DMS 273 (cell line): ENCODE data around the gene CPNE2.
A peak's percentile ranks its signal among the peaks of the same experiment; 100 is the strongest.

Experiments used
- DNase-seq: peaks from one replicate; lab custom pipeline; 2025; ENCODE audit not compliant: unreplicated experiment; lab: John Stamatoyannopoulos, UW

The CPNE2 gene

DNA sequence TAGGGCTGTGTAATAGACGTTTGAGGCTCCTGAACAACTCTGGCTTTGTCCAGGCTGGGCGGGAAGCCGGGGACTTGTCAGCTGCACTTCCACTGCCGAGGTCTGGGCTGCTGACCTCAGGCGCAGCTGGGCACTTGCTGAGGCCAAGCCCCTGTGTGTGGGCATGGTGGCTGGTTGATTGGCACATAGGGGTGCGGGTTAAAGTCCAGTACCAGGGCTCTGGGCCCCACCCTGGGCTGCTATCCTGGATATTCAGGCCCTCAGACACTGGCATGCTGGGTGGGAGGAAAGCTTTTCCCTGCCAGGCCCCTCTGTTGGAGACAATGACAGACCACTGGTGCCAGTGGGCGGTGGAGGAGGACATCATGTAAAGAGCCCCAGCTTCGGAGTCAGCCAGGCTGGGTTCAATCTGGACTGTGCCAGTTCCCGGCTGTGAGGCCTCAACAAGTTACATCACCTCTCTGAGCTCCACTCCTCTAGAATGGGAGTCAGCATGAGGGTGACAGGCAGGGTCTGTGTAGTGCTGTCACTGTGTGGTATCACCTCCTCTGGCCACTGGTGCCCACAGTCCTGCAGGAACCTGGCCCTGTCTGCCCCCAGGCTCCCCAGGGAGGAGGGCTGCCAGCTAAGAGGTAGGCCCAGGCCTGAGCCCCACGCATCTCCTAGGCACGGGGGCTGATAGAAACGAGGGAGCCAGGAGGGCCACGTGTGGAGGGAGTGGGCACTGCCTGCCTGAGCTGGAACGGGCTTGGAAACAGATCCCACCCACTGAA, 51.0 kb downstream of the CPNE2 start:
- no peak for DNase-seq

DNA sequence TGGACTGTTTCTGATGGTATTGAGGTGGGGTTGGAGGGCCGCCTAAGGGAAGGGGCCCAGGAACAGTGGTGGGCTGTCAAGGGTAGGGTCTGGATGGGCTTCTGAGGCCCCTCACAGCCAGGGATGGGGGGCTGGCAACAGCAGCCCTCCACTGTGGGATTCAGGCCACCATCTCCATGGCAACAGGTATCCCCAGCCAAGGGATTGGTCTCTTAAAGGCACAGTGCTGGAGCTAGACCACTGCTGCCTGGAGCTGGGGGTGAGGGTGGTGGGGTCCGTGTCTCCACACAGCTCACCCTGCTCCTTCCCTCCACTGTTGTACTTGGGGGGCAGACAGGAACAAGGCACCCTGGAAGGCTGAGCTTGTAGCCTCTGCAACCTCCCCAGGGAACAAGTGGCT, 51.6 kb downstream of the CPNE2 start:
- DNase-seq = no peak

DNA sequence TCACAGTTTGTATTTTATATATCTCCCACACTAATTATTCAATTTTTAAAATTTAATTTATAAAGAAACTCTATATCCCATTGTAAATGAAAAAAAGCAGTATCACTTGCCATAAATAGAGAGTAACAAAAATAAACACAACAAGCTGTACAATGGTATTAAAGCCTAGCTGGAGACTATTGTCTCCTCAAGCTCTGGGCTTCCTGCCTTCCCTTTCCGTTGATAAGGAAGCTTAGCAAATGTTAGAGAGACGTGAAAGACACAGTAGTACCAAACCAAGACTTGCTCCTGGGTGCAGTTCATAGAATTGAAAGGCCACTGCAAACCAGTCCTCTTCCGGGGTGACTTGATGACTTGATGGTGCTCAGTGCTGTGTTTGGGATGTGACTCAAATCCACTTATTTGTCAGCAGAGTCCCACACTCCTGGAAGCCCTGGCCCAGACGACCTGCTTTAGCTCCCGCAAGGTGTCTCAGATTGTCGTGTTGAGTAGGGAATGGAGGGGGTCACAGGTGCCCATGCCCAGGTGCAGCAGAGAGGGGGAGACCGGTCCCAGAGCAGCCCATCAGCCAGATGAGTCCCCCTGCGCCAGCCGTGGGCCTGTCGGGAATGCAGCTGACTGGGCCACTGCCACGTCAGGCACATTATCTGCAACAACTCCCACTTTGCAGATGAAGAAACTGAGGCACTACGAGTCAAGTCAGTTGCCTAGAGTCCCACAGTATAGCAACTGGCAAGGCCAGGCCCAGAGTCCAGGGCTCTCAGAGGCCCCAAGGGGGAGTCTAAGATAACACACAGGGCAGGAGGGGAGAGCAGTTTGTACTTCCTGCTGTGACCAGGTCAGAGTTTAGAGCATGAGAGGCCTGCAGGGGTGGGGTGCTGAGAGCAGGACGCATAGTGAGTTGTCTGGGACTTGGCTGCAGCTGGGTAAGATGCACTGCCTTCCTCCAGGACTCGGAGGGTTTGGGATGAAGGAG, 53.0 kb downstream of the CPNE2 start:
- DNase-seq = no peak

GRCh38 chr16:57146040-57146647, 53.8 kb downstream of the CPNE2 start:
- no peak for DNase-seq

DNA sequence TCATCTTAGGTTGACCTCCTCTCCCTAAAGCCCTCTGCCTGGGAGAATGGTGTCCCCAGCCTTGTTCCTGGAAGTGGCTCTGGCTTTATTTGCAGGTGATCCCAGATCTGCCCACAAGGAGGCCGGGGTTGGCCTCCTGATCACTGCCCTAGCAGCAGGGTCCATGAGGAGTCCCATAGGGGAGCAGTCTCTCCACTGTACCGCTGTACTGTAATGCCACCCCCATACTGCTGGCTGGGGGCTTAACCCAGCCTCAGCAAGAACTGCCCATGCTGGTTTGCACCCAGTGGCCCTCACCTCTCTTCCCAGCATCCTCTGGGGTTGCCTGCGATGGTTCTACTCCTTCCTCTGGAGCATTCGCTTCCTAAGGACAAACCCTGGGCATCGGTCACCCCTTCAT, 54.4 kb downstream of the CPNE2 start:
- DNase-seq = peak; percentile 53

- DNase-seq = no peak
Measured at GRCh38 chr16:57147381-57148221, 55.2 kb downstream of the CPNE2 start.

DNA sequence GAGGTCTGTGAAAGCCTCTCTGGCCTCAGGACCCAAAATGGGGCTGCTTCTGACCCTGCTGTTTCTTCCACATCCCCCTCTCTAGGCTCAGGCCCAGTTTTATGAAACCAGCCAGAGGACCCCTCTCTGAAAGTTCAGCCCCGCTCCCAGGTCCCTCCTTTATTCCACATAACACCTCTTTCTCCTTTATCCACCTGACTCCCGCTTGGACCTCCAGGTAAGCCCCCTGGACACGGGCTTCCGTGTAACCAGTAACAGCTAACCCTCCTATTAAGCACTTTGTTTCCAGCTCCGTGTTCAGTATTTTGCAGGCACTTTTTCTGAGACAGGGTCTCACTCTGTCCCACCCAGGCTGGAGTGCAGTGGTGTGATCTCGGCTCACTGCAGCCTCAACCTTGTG, 56.1 kb downstream of the CPNE2 start:
- DNase-seq = no peak

DNA sequence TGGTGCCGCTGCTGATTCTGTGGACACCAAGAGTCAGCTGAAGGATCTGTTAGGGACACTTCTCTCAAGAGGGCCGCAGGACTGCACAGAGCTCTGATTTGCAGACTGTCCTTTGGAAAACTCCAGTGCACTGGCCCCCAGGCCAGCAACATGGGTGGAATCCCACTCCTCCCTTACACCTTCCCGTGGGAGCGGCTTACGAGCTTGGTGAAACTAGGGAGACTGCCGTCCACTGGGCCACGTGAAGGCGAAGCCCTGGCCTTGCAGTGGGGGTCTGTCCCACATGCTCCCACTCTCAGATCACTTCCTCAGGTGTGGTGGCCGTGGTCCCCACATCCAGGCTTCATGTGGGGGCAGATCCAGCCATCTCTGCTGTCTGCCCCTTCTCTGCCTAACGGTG, 57.0 kb downstream of the CPNE2 start:
- DNase-seq = no peak

DNA sequence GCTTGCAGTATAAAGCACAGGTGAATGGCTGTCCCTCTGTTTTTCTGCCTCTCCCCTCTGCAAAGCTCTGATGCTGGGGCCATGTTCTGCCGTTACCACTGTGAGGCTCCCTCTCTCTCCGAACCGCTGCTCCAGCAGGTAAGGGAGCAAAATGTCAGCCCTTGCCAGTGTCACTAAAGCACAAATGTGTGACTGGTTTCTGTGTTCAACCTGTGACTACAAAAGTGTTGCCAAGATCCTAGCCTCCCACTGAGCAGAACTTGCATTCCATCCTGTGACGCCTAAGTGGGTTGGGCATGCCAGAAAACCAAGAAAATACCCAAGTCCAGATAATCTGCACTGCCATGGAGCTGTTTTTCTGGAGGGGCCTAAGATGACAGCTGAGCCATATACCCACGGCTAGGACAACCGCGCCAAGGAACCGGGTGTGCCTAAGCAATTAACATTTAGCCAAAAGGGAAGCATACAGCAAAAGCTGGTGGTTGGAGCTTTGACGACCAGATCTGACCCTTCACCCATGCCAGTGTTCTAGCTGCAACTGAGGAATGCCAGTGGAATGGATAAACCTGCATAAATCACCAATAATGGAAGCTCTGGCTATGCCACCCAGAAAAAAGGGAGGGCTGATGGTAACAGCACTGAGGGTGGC, 58.4 kb downstream of the CPNE2 start:
- no peak for DNase-seq

DNA sequence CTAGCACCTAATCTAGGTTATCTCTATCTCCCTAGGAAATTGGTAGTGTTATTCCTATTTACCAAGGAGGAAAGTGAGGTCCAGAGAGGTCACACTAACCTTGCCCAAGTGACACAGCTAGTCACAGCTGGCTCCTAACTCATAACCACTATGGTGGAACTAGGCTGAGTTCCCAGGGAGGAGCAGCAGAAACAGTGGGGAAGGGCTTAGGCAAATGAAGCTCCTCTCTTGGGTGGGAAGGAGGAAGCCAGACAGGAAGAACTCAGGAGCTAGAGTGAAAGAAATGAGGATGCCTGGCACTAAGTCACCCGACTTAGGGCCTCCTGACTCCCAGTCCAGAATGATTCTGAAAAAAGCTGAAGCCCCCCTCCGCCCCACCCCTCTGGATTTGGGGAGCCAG, 59.0 kb downstream of the CPNE2 start:
- DNase-seq = no peak

GRCh38 chr16:57152096-57153093, 60.0 kb downstream of the CPNE2 start:
- no peak for DNase-seq

DNA sequence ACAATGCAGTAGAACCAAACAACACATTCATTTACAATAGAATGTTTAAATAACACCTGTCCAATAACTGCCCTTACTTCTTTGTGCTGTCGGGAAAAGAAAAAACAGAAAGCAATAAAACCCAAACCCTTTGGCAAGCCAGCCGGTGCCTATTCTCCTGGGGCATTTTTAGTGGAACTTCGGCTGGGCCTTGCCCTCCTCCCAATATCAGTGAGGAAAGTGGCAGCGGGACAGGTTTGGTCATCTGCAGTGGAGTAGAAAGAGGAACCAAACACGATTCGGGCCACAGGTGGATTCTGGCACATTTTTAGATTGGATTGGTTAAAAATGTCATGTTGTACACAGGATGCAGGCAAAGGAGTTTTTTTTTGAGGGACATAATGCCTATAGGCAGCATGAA, 61.5 kb downstream of the CPNE2 start:
- no peak for DNase-seq

DNA sequence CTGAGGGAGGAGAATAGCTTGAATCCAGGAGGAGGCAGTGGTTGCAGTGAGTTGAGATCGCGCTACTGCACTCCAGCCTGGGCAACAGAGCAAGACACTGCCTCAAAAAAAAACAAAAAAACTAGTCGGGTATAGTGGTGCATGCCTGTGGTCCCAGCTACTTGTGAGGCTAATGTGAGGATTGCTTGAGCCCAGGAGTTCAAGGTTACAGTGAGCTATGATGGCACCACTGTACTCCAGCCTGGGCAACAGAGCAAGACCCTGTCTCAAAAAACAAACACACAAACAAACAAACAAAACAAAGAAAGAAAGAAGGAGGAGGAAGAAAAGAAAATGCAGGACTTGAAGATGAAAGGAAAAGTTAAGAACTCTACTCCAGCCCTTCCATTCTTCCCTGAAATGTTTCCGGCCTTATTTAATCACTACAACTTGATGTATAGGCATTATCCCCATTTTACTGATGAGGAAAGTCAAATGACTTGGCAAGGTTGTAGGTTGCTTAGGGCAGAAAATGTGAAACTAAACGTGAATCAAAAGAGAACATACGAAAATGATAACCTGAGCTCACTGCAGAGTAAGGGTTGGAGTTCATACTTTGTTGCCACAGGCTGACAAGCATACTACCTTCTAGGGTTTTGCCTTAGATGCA, 63.4 kb downstream of the CPNE2 start:
- DNase-seq = no peak

DNA sequence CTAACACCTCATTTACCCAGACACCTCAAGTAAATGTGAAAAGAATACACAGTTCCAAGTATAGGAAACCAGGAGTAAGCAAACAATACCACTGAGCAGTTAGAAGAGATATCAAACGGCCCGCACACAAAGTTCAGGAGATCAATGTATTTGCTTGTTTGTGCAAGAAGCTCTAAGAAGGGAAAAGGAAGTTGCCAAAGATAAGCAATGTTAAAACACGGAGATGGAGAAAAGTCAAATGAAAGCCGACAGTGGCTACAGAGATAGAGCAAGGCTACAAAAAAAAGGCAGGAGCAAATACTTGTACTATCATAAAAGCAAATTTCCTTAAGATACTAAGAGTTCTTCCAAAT, 63.9 kb downstream of the CPNE2 start:
- no peak for DNase-seq

DNA sequence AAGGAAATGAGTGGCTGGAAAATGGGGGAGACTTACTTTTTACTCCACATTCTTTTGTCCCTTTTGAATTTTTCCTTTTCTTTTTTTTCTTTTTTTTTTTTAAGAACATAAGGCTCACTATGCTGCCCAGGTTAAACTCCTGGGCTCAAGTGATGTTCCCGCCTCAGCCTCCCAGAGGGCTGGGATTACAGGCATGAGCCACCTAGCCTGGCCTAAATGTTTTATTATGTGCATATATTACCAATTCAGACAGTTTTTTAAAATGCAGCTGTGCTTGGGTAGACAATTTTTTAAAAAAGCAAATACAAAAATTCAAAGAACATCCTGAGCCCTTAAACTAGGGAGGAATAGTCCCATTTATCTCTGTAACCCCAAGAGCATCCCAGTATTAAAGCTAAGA, 65.2 kb downstream of the CPNE2 start:
- DNase-seq = no peak

GRCh38 chr16:57159447-57159846, 67.1 kb downstream of the CPNE2 start:
- no peak for DNase-seq

DNA sequence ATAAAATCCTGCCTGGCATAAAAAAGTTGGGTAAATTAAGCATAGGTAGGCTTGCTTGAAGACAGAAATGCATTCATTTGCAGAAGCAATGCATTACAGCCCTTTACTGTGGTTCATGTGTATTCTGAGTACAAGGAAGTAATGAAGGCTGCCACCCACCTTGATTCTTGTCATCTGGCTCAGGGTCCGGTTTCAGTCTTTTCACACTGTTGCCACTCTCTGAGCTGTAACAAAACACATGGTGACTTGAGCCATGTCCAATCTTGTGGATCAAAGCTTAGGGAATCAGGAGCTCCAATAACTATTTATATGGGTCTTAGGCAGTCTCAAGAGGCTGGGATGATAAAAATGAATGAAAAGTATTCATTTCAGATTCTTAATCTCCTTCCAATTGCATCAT, 71.5 kb downstream of the CPNE2 start:
- no peak for DNase-seq

DNA sequence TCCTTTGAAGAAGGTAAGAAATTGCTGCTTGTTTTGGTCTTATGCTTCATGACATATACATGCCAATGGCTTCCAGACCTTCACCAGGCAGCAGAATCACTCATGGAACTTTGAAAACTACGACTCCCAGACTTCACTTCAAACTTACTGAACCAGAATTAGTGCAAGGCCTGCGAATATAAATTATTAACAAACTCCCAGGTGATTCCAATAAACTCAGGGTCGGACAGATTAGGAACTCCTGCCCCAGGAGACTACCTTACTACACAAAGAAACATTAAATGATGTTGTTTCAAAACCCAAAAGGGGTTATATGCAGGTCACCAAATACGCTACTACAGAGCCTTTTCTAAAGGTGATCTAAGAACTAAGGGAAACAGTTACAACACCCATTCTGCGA, 73.1 kb downstream of the CPNE2 start:
- no peak for DNase-seq

- DNase-seq = peak; percentile 30
Measured at GRCh38 chr16:57165938-57166337, 73.6 kb downstream of the CPNE2 start.
